Mesendoderm (in vitro differentiated cells): ENCODE results near the gene TP73.

ENCODE experiments used
- DNase-seq: peaks from one replicate; pipeline ENCODE4 v3.0.0; 2013
- H2AK5ac ChIP-seq: 2 replicates; pipeline ENCODE4 v1.6.1; 2013; ENCODE audit warnings: low read length, inconsistent platforms
- H2BK120ac ChIP-seq: 2 replicates; pipeline ENCODE4 v1.6.1; 2013; ENCODE audit warnings: low read depth, mild to moderate bottlenecking, low read length, moderate library complexity, mixed read lengths
- H2BK15ac ChIP-seq: replicated peaks from 2 replicates; pipeline ENCODE4 v1.6.1; 2013; ENCODE audit warnings: low read depth, mild to moderate bottlenecking, moderate library complexity
- H2BK5ac ChIP-seq: 2 replicates; pipeline ENCODE4 v1.6.1; 2013; ENCODE audit warnings: low read length, inconsistent platforms
- H3K18ac ChIP-seq: 2 replicates; pipeline ENCODE4 v1.6.1; 2013; ENCODE audit warnings: mild to moderate bottlenecking, low read length, mixed read lengths
- H3K23ac ChIP-seq: one replicate; pipeline ENCODE4 v1.6.1; 2013; ENCODE audit warnings: low read length
- H3K27ac ChIP-seq: 2 replicates; pipeline ENCODE4 v1.5.1; 2013; ENCODE audit warnings: low read depth, mild to moderate bottlenecking, inconsistent platforms, low read length, moderate library complexity
- H3K27me3 ChIP-seq: 2 replicates; pipeline ENCODE4 v1.6.1; 2013; ENCODE audit warnings: low read length, control low read depth, mild to moderate bottlenecking, inconsistent platforms; ENCODE audit not compliant: insufficient read depth, poor library complexity
- H3K36me3 ChIP-seq: 2 replicates; pipeline ENCODE4 v1.6.1; 2013; ENCODE audit warnings: low read length, inconsistent platforms; ENCODE audit not compliant: control insufficient read depth, insufficient read depth
- H3K4ac ChIP-seq: one replicate; pipeline ENCODE4 v1.6.1; 2013; ENCODE audit warnings: low read depth, mild to moderate bottlenecking, low read length, moderate library complexity
- H3K4me1 ChIP-seq: 2 replicates; pipeline ENCODE4 v1.6.1; 2013; ENCODE audit warnings: low read depth, low read length, inconsistent platforms; ENCODE audit not compliant: control insufficient read depth
- H3K4me2 ChIP-seq: 2 replicates; pipeline ENCODE4 v1.6.1; 2013; ENCODE audit warnings: low read length
- H3K4me3 ChIP-seq: 2 replicates; pipeline ENCODE4 v1.5.1; 2013; ENCODE audit warnings: mild to moderate bottlenecking, low read length
- H3K56ac ChIP-seq: one replicate; pipeline ENCODE4 v1.6.1; 2013; ENCODE audit warnings: low read length
- H3K79me1 ChIP-seq: 2 replicates; pipeline ENCODE4 v1.6.1; 2013; ENCODE audit warnings: low read length, inconsistent platforms
- H3K79me2 ChIP-seq: 2 replicates; pipeline ENCODE4 v1.6.1; 2013; ENCODE audit warnings: mild to moderate bottlenecking, low read length; ENCODE audit not compliant: control insufficient read depth, insufficient read depth
- H3K9ac ChIP-seq: 2 replicates; pipeline ENCODE4 v1.6.1; 2013; ENCODE audit warnings: low read length, inconsistent platforms
- H4K5ac ChIP-seq: one replicate; pipeline ENCODE4 v1.6.1; 2013; ENCODE audit warnings: low read length
- H4K8ac ChIP-seq: one replicate; pipeline ENCODE4 v1.6.1; 2013; ENCODE audit warnings: low read depth, mild to moderate bottlenecking, control low read depth, low read length, moderate library complexity
- WGBS: extraction: QIAGEN DNeasy Blood & Tissue Kit; methylation state at CpG from one replicate; pipeline ENCODE4 v1.1.7; 2013; ENCODE audit warnings: low lambda C conversion rate, missing lambda C conversion rate; ENCODE audit not compliant: insufficient coverage; ENCODE audit errors: extremely low coverage; 5-methylcytosine and 5-hydroxymethylcytosine counted together

Gene TP73

DNA sequence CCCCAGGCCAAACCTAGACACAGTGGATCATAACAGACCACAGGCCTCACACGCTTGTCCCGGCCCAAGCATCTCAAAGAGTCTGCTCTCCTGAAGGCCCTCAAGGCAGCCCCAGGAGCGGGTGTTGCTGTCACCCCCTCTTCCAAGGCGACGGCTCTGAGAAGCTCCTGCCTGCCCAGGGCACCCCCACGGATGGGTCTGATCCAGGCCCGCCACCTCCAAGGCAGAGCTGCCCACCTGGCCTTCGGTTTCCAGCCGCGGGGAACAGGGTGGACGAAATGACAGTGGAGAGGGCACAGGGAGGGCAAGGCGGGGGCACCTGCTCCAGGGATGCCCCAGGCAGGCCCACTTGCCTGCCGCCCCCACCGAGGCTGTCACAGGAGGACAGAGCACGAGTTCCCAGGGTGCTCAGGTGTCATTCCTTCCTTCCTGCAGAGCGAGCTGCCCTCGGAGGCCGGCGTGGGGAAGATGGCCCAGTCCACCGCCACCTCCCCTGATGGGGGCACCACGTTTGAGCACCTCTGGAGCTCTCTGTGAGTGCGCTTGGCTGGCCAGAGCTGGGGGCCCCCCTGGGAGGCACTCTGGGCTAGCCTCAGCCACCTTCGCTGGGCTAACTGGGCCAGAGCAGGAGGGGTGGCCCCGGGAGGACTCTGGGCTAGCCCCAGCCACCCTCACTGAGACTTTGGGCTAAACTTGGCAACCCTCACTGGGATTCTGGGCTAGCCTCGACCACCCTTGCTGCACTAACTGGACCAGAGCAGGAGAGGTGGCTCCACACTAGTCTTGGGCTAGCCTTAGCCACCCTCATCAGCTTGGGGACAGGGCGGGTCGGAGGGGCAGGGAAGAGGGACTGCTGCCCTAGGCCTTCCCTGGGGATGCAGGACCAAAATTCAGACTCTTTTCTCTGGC, 29.8 kb downstream of the TP73 start:
- Histone ChIP-seq H3K27me3 (no peaks in the 10 kb centered on the region), H2BK15ac (no peak overlapping the region), H4K5ac (no peak overlapping the region), H3K4me2 (no peak overlapping the region), H3K23ac (no peak overlapping the region), H3K18ac (no peak overlapping the region), H2AK5ac (no peak overlapping the region), H3K27ac (no peak overlapping the region), H3K79me2 (no peaks in the 10 kb centered on the region), H3K36me3 (no peaks in the 10 kb centered on the region), H3K9ac (no peak overlapping the region), H3K4me3 (no peak overlapping the region), H3K56ac (no peak overlapping the region), H3K4me1 (no peaks in the 10 kb centered on the region), H4K8ac (no peak overlapping the region), H3K79me1 (no peaks in the 10 kb centered on the region), H3K4ac (no peak overlapping the region), H2BK5ac (no peak overlapping the region), H2BK120ac (no peak overlapping the region)
- WGBS, result no CpG with 5 or more reads among the region's 27 CpGs
- no peak for DNase-seq

DNA sequence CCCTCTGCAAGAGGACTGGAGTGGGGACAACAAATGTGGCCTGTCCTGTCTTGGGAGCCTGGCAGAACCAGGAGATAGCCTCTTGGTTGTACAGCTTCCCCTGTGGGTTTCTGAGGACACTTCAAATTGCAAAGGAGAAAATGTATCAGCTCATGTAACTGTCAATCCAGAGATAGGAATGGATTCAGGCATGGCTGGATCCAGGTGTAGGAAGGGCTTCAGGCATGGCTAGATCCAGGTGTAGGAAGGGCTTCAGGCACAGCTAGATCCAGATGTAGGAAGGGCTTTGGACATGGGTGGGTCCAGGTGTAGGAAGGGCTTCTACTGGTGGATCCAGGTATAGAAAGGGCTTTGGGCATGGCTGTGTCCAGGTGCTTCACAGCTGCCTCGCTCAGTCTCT, 30.9 kb downstream of the TP73 start:
- WGBS, result no CpG with 5 or more reads among the region's 1 CpG

GRCh38 chr1:3683992-3684391, 31.7 kb downstream of the TP73 start:
- no peaks in the 10 kb centered on the region for H3K36me3 ChIP-seq
- DNase-seq, result peak; percentile 58
- H2AK5ac ChIP-seq, result no peak overlapping the region
- peak overlapping the region; percentile 30 for H3K23ac ChIP-seq
- peaks cover 2% of the 10 kb centered on the region for H3K4me1 ChIP-seq
- H2BK15ac ChIP-seq, result no peak overlapping the region
- H3K4ac ChIP-seq, result no peak overlapping the region
- no peaks in the 10 kb centered on the region for H3K79me1 ChIP-seq
- H3K79me2 ChIP-seq, result no peaks in the 10 kb centered on the region
- no peak overlapping the region for H4K5ac ChIP-seq
- H3K9ac ChIP-seq, result peak overlapping the region; percentile 61
- H3K18ac ChIP-seq, result no peak overlapping the region
- no peak overlapping the region for H3K27ac ChIP-seq
- H3K56ac ChIP-seq, result peak overlapping the region; percentile 73
- peak overlapping the region; percentile 52 for H3K4me2 ChIP-seq
- H4K8ac ChIP-seq, result no peak overlapping the region
- H3K27me3 ChIP-seq, result no peaks in the 10 kb centered on the region
- H3K4me3 ChIP-seq, result no peak overlapping the region
- WGBS, result no CpG with 5 or more reads among the region's 26 CpGs
- no peak overlapping the region for H2BK5ac ChIP-seq
- H2BK120ac ChIP-seq, result no peak overlapping the region

More for the DNA sequence above, 30.9 kb downstream of the TP73 start:
- no peak overlapping the region for H3K23ac ChIP-seq
- no peak overlapping the region for H4K5ac ChIP-seq
- no peaks in the 10 kb centered on the region for H3K36me3 ChIP-seq
- H2BK15ac ChIP-seq, result no peak overlapping the region
- no peaks in the 10 kb centered on the region for H3K79me2 ChIP-seq
- H2BK5ac ChIP-seq, result no peak overlapping the region
- DNase-seq, result no peak
- no peaks in the 10 kb centered on the region for H3K79me1 ChIP-seq
- H3K4me3 ChIP-seq, result no peak overlapping the region
- no peak overlapping the region for H3K9ac ChIP-seq
- H3K27me3 ChIP-seq, result no peaks in the 10 kb centered on the region
- no peak overlapping the region for H3K27ac ChIP-seq
- H2AK5ac ChIP-seq, result no peak overlapping the region
- no peak overlapping the region for H3K56ac ChIP-seq
- H3K4ac ChIP-seq, result no peak overlapping the region
- no peak overlapping the region for H3K4me2 ChIP-seq
- peaks cover 1% of the 10 kb centered on the region for H3K4me1 ChIP-seq
- H4K8ac ChIP-seq, result no peak overlapping the region
- no peak overlapping the region for H3K18ac ChIP-seq
- no peak overlapping the region for H2BK120ac ChIP-seq

DNA sequence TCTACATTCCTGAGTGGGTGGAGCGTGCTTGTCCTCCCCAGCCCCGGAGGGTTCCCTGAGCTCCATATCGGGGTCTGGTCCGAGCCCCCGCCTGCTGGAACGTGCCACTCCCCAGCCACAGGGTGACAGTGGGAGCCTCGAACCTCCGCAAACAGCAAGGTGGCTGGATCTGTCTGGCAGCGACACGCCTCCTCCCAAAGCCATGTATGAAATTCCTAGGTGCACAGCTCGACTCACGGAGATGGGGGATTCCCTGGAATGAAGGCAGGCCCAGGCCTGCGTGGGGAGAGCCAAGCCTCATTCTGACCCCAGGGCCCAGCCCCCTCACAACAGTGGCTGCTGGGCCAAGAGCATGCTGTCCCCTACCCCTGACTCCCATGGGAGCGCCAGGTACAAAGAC, 32.9 kb downstream of the TP73 start:
- no peaks in the 10 kb centered on the region for H3K36me3 ChIP-seq
- no peak for DNase-seq
- H3K4me3 ChIP-seq, result no peak overlapping the region
- WGBS, result no CpG with 5 or more reads among the region's 14 CpGs
- H2BK5ac ChIP-seq, result no peak overlapping the region
- no peak overlapping the region for H3K23ac ChIP-seq
- no peaks in the 10 kb centered on the region for H3K27me3 ChIP-seq
- H3K18ac ChIP-seq, result no peak overlapping the region
- H4K8ac ChIP-seq, result no peak overlapping the region
- H3K4me1 ChIP-seq, result peaks cover 2% of the 10 kb centered on the region
- no peak overlapping the region for H3K4ac ChIP-seq
- no peak overlapping the region for H3K4me2 ChIP-seq
- H3K79me2 ChIP-seq, result no peaks in the 10 kb centered on the region
- H3K9ac ChIP-seq, result no peak overlapping the region
- no peak overlapping the region for H2AK5ac ChIP-seq
- H3K27ac ChIP-seq, result no peak overlapping the region
- H4K5ac ChIP-seq, result no peak overlapping the region
- no peak overlapping the region for H3K56ac ChIP-seq
- H2BK120ac ChIP-seq, result no peak overlapping the region
- no peak overlapping the region for H2BK15ac ChIP-seq
- no peaks in the 10 kb centered on the region for H3K79me1 ChIP-seq

DNA sequence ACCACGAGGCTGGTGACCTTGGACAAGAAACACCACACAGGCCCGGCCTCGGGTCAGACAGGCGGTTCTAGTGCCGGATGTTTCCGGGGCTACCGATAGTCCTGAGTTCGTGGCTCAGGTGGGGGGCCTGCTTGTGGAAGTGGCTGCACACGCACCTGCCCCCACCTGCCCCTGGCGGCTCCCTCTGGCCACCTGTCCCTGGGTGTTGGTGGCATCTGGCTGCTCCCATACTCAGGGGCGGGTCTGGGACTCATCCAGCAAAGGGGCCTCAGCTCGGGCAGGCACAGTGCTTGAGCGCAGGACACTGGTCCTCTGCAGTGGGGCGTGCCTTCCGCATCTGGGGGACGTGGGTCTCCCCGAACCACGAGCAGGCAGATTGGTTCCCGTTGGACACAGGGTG, 33.6 kb downstream of the TP73 start:
- no peak overlapping the region for H3K18ac ChIP-seq
- no peak overlapping the region for H2BK15ac ChIP-seq
- no peak overlapping the region for H3K4ac ChIP-seq
- H2AK5ac ChIP-seq, result no peak overlapping the region
- H3K9ac ChIP-seq, result no peak overlapping the region
- no CpG with 5 or more reads among the region's 19 CpGs for WGBS
- no peak overlapping the region for H2BK5ac ChIP-seq
- no peaks in the 10 kb centered on the region for H3K27me3 ChIP-seq
- H3K79me2 ChIP-seq, result no peaks in the 10 kb centered on the region
- no peak overlapping the region for H4K8ac ChIP-seq
- H3K23ac ChIP-seq, result no peak overlapping the region
- H4K5ac ChIP-seq, result no peak overlapping the region
- no peak overlapping the region for H3K56ac ChIP-seq
- H3K4me1 ChIP-seq, result peaks cover 2% of the 10 kb centered on the region
- no peak overlapping the region for H2BK120ac ChIP-seq
- no peak overlapping the region for H3K4me3 ChIP-seq
- DNase-seq, result no peak
- no peak overlapping the region for H3K4me2 ChIP-seq
- H3K36me3 ChIP-seq, result no peaks in the 10 kb centered on the region
- H3K27ac ChIP-seq, result no peak overlapping the region
- H3K79me1 ChIP-seq, result no peaks in the 10 kb centered on the region

DNA sequence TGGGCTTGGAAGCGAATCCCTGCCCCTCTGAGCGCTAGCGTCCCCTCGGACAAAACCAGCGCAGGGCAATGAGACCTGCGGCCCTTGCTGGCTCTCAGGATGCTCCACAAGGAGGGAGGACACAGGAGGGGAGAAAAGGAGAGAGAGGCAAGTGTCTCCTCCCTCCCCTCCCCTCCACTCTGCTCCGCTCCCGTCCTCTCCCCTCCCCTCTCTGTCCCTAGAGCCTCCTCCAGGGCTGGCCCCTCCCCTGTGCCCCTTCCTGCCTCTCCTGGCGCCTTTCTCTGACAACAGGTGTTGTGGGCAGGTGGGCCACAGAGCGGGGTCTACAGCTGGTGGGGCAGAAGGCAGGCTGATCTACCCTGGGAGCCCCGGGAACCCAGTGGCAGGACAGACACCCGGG, 35.2 kb downstream of the TP73 start:
- no peak overlapping the region for H2BK120ac ChIP-seq
- H4K8ac ChIP-seq, result no peak overlapping the region
- H3K18ac ChIP-seq, result no peak overlapping the region
- no peak overlapping the region for H2BK5ac ChIP-seq
- H3K56ac ChIP-seq, result no peak overlapping the region
- no peaks in the 10 kb centered on the region for H3K36me3 ChIP-seq
- no peaks in the 10 kb centered on the region for H3K27me3 ChIP-seq
- no peak overlapping the region for H3K9ac ChIP-seq
- H4K5ac ChIP-seq, result no peak overlapping the region
- no peaks in the 10 kb centered on the region for H3K79me2 ChIP-seq
- H3K79me1 ChIP-seq, result no peaks in the 10 kb centered on the region
- peaks cover 2% of the 10 kb centered on the region for H3K4me1 ChIP-seq
- no peak overlapping the region for H3K4me3 ChIP-seq
- H2BK15ac ChIP-seq, result no peak overlapping the region
- no peak overlapping the region for H3K23ac ChIP-seq
- no peak overlapping the region for H2AK5ac ChIP-seq
- no peak overlapping the region for H3K4me2 ChIP-seq
- no CpG with 5 or more reads among the region's 12 CpGs for WGBS
- H3K4ac ChIP-seq, result no peak overlapping the region
- H3K27ac ChIP-seq, result no peak overlapping the region
- DNase-seq, result peak; percentile 31
